Measurements from ENCODE around the gene KAT2B. TPM values are rescaled to one million over a fixed set of nuclear protein-coding genes. Genes with fewer than 3 reads are reported as not detected.
A peak's percentile ranks its signal among the peaks of the same experiment; 100 is the strongest.

The KAT2B gene
- total RNA-seq, 1 experiment from 2014 or later = 16.7 TPM

GRCh38 chr3:20142517-20142916, 102.3 kb downstream of the KAT2B start:
- DNase-seq (ENCODE audit: low read depth) = no peak

- DNase-seq (ENCODE audit: low read depth) = no peak
Observed at GRCh38 chr3:20143519-20143918, 103.3 kb downstream of the KAT2B start.

- no peak for DNase-seq (ENCODE audit: low read depth)
Observed at GRCh38 chr3:20145874-20146273, 105.6 kb downstream of the KAT2B start.

GRCh38 chr3:20146301-20146700, 106.1 kb downstream of the KAT2B start:
- no peak for DNase-seq (ENCODE audit: low read depth)

- DNase-seq (ENCODE audit: low read depth) = no peak
Observed at GRCh38 chr3:20147361-20147760, 107.1 kb downstream of the KAT2B start.

GRCh38 chr3:20148466-20148865, 108.2 kb downstream of the KAT2B start:
- no peak for DNase-seq (ENCODE audit: low read depth)

- no peak for DNase-seq (ENCODE audit: low read depth)
Observed at GRCh38 chr3:20154078-20154477, 113.8 kb downstream of the KAT2B start.

GRCh38 chr3:20154928-20155327, 114.7 kb downstream of the KAT2B start:
- DNase-seq (ENCODE audit: low read depth) = no peak

GRCh38 chr3:20160230-20160629, 120.0 kb downstream of the KAT2B start:
- DNase-seq (ENCODE audit: low read depth) = no peak

- DNase-seq (ENCODE audit: low read depth) = no peak
Observed at GRCh38 chr3:20161714-20162113, 121.5 kb downstream of the KAT2B start.

- no peak for DNase-seq (ENCODE audit: low read depth)
Observed at GRCh38 chr3:20173844-20174410, 133.7 kb downstream of the KAT2B start.

GRCh38 chr3:20181276-20181675, 141.0 kb downstream of the KAT2B start:
- DNase-seq (ENCODE audit: low read depth) = no peak

GRCh38 chr3:20182206-20182605, 142.0 kb downstream of the KAT2B start:
- DNase-seq (ENCODE audit: low read depth) = no peak

- peak; percentile 9 for DNase-seq (ENCODE audit: low read depth)
Observed at GRCh38 chr3:20185331-20185678, 145.1 kb downstream of the KAT2B start.

GRCh38 chr3:20185679-20186599, 145.7 kb downstream of the KAT2B start, which contains the start of gene SGO1:
TSS of gene SGO1 (minus strand) at chr3:20186206. CDS start at chr3:20184027, 2,179 bp downstream.
- DNase-seq (ENCODE audit: low read depth) = peak; percentile 97

GRCh38 chr3:20186600-20187004, 146.4 kb downstream of the KAT2B start:
- no peak for DNase-seq (ENCODE audit: low read depth)

- peak; percentile 3 for DNase-seq (ENCODE audit: low read depth)
Observed at GRCh38 chr3:20190991-20191390, 150.7 kb downstream of the KAT2B start.

- DNase-seq (ENCODE audit: low read depth) = no peak
Observed at GRCh38 chr3:20194793-20195460, 154.7 kb downstream of the KAT2B start.

- peak; percentile 49 for DNase-seq (ENCODE audit: low read depth)
Observed at GRCh38 chr3:20197775-20198174, 157.5 kb downstream of the KAT2B start.

- no peak for DNase-seq (ENCODE audit: low read depth)
Observed at GRCh38 chr3:20201143-20201542, 160.9 kb downstream of the KAT2B start.
